ENCODE results near the gene APRT. TPM values are rescaled to one million over a fixed set of nuclear protein-coding genes. Genes with fewer than 3 reads are reported as not detected.

Gene APRT
- total and polyA plus RNA-seq, 2 of the 8 experiments (the other 6 are each of a cell fraction or from before 2014, with no cell fraction given): 221 to 267 TPM

GRCh38 chr16:88856828-88857727, 45.4 kb upstream of the APRT start, which contains the start of the genes GALNS and TRAPPC2L (continued):
- peak; percentile 94 for TF ChIP-seq POLR2AphosphoS5 (IDR thresholded peaks at IDR 0.05; ENCODE audit: low read depth, low read length)
- TF ChIP-seq SP1 (IDR thresholded peaks at IDR 0.05; ENCODE audit: low read depth, low read length): 0 out of 2 replicates have a peak, but pooled peaks have one; percentile 44
- TF ChIP-seq JUN (IDR thresholded peaks at IDR 0.05; ENCODE audit: low read depth, low read length): no peak
- TF ChIP-seq, protein P1, sequence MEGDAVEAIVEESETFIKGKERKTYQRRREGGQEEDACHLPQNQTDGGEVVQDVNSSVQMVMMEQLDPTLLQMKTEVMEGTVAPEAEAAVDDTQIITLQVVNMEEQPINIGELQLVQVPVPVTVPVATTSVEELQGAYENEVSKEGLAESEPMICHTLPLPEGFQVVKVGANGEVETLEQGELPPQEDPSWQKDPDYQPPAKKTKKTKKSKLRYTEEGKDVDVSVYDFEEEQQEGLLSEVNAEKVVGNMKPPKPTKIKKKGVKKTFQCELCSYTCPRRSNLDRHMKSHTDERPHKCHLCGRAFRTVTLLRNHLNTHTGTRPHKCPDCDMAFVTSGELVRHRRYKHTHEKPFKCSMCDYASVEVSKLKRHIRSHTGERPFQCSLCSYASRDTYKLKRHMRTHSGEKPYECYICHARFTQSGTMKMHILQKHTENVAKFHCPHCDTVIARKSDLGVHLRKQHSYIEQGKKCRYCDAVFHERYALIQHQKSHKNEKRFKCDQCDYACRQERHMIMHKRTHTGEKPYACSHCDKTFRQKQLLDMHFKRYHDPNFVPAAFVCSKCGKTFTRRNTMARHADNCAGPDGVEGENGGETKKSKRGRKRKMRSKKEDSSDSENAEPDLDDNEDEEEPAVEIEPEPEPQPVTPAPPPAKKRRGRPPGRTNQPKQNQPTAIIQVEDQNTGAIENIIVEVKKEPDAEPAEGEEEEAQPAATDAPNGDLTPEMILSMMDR (IDR thresholded peaks at IDR 0.05; ENCODE audit: control extremely low read depth in 1 of 3, insufficient read depth in 1 of 3, low read depth in 1 of 3, low read length in 3 of 3): no peak
- peak; percentile 98 for TF ChIP-seq KDM5A (IDR thresholded peaks at IDR 0.05; ENCODE audit: low read length)

All from H1 (cell line).